Measurements from ENCODE around the gene ME3.

DNA sequence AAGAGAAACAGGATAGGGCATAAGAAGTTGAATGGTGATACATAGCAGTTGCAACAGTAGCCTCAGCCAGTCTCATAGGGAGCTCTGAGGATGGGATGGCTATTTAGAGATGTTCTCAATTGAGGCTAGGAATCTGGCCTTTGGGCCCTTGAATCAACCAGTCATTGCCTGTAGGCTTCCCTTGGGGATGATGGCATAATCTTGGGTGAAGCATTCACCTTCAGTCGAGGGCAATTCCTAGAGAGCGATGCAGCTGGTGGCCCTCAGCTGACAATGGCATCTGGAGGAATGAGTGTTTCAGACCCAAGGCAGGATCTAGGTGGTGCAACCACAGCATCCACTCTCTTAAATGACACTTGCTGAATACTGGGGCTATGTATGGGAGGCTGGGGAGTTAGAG lies 236.7 kb downstream of the ME3 start:
- TF ChIP-seq, protein P1, sequence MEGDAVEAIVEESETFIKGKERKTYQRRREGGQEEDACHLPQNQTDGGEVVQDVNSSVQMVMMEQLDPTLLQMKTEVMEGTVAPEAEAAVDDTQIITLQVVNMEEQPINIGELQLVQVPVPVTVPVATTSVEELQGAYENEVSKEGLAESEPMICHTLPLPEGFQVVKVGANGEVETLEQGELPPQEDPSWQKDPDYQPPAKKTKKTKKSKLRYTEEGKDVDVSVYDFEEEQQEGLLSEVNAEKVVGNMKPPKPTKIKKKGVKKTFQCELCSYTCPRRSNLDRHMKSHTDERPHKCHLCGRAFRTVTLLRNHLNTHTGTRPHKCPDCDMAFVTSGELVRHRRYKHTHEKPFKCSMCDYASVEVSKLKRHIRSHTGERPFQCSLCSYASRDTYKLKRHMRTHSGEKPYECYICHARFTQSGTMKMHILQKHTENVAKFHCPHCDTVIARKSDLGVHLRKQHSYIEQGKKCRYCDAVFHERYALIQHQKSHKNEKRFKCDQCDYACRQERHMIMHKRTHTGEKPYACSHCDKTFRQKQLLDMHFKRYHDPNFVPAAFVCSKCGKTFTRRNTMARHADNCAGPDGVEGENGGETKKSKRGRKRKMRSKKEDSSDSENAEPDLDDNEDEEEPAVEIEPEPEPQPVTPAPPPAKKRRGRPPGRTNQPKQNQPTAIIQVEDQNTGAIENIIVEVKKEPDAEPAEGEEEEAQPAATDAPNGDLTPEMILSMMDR (IDR thresholded peaks at IDR 0.05) = no peak
- TF ChIP-seq POLR2A (IDR thresholded peaks at IDR 0.05) = no peak
